Endothelial cell (in vitro differentiated cells): ENCODE results near the gene SNX27. TPM values are rescaled to one million over a fixed set of nuclear protein-coding genes. Genes with fewer than 3 reads are reported as not detected.

Experiments used
- DNase-seq: peaks from one replicate; pipeline ENCODE4 v3.0.0; 2021; ENCODE audit warnings: low spot score
- H3K27ac Mint-ChIP-seq: one replicate; pipeline ENCODE4 v1.8.0; 2021; ENCODE audit warnings: mixed read lengths, inconsistent platforms; ENCODE audit not compliant: unreplicated experiment
- H3K27me3 Mint-ChIP-seq: one replicate; pipeline ENCODE4 v1.8.0; 2021; ENCODE audit warnings: mild to moderate bottlenecking, moderate library complexity, mixed read lengths, inconsistent platforms; ENCODE audit not compliant: unreplicated experiment
- H3K36me3 Mint-ChIP-seq: one replicate; pipeline ENCODE4 v1.8.0; 2021; ENCODE audit warnings: mild to moderate bottlenecking, low read depth, mixed read lengths, inconsistent platforms; ENCODE audit not compliant: unreplicated experiment
- H3K4me1 Mint-ChIP-seq: one replicate; pipeline ENCODE4 v1.8.0; 2021; ENCODE audit warnings: mild to moderate bottlenecking, mixed read lengths, inconsistent platforms; ENCODE audit not compliant: unreplicated experiment
- H3K4me3 Mint-ChIP-seq: one replicate; pipeline ENCODE4 v1.8.0; 2021; ENCODE audit warnings: mild to moderate bottlenecking, mixed read lengths, inconsistent platforms; ENCODE audit not compliant: unreplicated experiment
- H3K9me3 Mint-ChIP-seq: one replicate; pipeline ENCODE4 v1.8.0; 2021; ENCODE audit warnings: mixed read lengths, inconsistent platforms; ENCODE audit not compliant: unreplicated experiment
- total RNA-seq: library from RNA; stranded (reverse); fragmentation: NEBNext Ultra II Directional; extraction: Animal tissue kit (Norgen Biotek cat#: 25700); gene quantifications from one replicate; pipeline ENCODE4 v1.2.1, GENCODE V29; 2021; ENCODE audit not compliant: unreplicated experiment
- TF ChIP-seq, protein P1 (sequence below): fragments of 200-600 bp; sonication (generic); IDR thresholded peaks from one replicate; pipeline ENCODE4 v1.5.0; 2021; ENCODE audit warnings: antibody characterized with exemption; ENCODE audit not compliant: unreplicated experiment

SNX27 gene
- total RNA-seq, 1 donor from 2014 or later: 28.9 TPM

DNA sequence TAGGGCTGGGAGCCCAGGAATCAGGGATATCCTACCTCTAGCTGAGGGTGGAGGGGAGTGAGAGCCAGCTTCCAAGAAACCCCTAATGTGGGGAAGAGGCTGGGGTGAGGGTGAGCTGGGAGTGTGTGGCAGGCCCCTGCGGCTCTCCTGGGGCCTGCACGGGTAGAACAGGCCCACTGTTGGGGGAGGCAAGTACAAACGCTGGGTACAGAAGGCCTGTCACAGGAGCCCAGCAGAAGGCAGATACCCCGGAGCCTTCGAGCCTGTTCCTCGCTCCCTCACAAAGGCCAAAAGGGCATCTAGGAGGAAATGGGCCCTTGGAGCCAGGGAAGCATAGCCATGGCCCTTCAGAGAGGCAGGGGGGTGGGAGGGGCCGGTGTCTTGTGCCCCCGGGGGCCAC is 91.1 kb downstream of the SNX27 start:
- Mint-ChIP-seq H3K27me3 (peaks cover 12% of the 10 kb centered on the region), H3K27ac (no peak overlapping the region), H3K9me3 (no peaks in the 10 kb centered on the region), H3K36me3 (peaks cover 11% of the 10 kb centered on the region), H3K4me3 (no peak overlapping the region), H3K4me1 (peaks cover 29% of the 10 kb centered on the region)
- TF ChIP-seq, protein P1, sequence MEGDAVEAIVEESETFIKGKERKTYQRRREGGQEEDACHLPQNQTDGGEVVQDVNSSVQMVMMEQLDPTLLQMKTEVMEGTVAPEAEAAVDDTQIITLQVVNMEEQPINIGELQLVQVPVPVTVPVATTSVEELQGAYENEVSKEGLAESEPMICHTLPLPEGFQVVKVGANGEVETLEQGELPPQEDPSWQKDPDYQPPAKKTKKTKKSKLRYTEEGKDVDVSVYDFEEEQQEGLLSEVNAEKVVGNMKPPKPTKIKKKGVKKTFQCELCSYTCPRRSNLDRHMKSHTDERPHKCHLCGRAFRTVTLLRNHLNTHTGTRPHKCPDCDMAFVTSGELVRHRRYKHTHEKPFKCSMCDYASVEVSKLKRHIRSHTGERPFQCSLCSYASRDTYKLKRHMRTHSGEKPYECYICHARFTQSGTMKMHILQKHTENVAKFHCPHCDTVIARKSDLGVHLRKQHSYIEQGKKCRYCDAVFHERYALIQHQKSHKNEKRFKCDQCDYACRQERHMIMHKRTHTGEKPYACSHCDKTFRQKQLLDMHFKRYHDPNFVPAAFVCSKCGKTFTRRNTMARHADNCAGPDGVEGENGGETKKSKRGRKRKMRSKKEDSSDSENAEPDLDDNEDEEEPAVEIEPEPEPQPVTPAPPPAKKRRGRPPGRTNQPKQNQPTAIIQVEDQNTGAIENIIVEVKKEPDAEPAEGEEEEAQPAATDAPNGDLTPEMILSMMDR: no peak
- DNase-seq: no peak

DNA sequence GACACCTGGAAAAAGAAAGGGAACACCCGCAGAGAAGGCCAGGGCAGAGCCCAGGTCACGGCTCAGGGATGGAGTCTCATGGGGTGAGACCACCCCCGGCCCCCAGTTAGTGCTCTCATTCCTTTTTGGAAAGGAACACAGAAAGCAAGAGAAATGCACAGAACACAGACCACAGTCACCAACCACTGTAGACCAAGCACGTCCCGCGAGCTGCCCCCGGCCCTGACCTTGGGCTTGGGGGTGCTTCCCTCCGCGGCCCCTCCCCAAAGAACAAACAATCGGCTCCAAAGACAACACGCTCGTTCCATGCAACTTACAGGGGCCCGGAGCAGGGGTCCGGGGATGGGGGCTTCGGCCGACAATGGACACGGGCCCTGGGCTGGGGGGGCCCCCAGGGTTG is 92.0 kb downstream of the SNX27 start:
- DNase-seq: no peak
- TF ChIP-seq, protein P1: no peak
- peak overlapping the region; percentile 62 for H3K27ac Mint-ChIP-seq
- peaks cover 11% of the 10 kb centered on the region for H3K36me3 Mint-ChIP-seq
- H3K27me3 Mint-ChIP-seq: peaks cover 12% of the 10 kb centered on the region
- no peaks in the 10 kb centered on the region for H3K9me3 Mint-ChIP-seq
- H3K4me3 Mint-ChIP-seq: peak overlapping the region; percentile 57
- peaks cover 29% of the 10 kb centered on the region for H3K4me1 Mint-ChIP-seq

DNA sequence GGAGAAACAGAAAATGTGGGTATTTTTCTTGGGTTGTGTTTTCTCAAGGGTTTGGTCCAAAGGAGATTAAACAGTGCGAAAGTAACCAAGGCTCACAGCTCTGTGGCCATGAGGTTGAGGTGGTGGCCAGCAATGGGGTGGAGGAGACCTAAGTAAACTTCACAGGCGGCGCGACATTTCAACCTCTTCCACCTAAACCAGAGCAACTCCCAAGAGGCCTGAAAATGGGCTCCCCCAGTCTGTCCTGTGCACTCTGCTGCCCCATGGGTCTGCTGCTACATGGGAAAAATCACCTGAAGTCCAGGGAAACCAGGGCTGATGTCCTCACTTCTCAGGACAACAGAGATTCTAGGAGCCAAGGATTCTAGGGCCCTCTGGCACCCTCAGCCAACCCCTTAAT is 92.4 kb downstream of the SNX27 start:
- Mint-ChIP-seq H3K27ac (no peak overlapping the region), H3K9me3 (no peaks in the 10 kb centered on the region), H3K4me3 (no peak overlapping the region), H3K4me1 (peaks cover 29% of the 10 kb centered on the region), H3K36me3 (peaks cover 11% of the 10 kb centered on the region), H3K27me3 (peaks cover 12% of the 10 kb centered on the region)
- TF ChIP-seq, protein P1: no peak
- DNase-seq: no peak

DNA sequence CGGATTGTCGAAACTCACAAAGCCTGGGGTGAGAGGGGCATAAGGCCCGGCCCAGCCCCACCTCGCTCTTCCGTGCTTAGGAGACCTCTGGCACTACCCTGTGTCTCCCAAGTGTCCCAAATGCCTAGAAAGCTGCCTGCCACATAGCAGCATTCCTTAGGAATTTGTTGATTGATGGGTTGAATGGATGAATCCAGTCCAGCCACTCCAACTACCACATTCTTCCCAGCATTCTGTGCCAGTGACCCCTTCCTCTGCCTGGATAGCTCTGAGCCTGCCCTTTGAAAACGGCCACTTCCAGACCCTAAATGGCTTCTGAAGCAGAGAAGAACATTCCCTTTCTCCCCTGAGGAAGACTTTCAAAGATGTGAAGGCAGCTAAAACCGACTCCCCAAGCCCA is 93.3 kb downstream of the SNX27 start:
- H3K9me3 Mint-ChIP-seq: no peaks in the 10 kb centered on the region
- peaks cover 7% of the 10 kb centered on the region for H3K36me3 Mint-ChIP-seq
- peak overlapping the region; percentile 6 for H3K27ac Mint-ChIP-seq
- peaks cover 29% of the 10 kb centered on the region for H3K4me1 Mint-ChIP-seq
- H3K4me3 Mint-ChIP-seq: no peak overlapping the region
- no peak for DNase-seq
- TF ChIP-seq, protein P1: no peak
- H3K27me3 Mint-ChIP-seq: peaks cover 12% of the 10 kb centered on the region

DNA sequence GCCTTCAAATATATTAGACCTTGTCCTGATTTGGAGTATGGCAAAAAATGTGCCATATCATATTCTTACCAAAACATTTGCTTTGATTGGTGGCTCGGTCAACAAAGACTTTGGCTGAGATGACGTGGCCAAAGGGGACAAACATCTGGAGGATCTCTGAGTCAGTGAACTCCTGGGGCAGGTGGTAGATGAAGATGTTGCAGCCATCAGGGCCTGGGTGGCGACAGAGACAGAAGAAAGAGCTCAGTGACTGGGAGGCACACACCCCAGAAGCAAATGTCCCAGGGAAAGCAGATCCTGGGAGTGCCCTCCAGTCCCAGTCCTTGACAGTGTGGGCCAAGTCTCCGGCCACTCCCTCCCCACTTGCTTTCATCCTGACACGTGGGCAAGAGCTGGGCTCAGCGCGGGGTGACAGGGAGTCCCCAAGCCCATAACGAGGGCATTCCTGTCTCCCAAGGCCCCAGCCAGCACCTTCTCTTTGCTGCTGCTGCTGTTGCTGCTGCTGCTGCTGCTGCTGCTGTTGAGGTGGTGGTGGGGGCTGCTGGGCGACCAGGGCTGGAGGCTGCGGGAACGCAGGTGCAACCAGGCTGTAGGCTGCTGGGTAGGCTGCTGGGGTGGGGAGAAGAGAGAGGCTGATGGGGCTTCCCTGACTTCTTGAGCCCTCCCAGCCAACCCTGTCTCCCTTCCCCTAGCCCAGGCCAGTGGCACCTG is 94.1 kb downstream of the SNX27 start:
- Mint-ChIP-seq H3K27me3 (peaks cover 12% of the 10 kb centered on the region), H3K27ac (peak overlapping the region; percentile 33)

More for the DNA sequence above, 94.1 kb downstream of the SNX27 start:
- H3K4me3 Mint-ChIP-seq: no peak overlapping the region
- peaks cover 29% of the 10 kb centered on the region for H3K4me1 Mint-ChIP-seq
- DNase-seq: no peak
- no peaks in the 10 kb centered on the region for H3K9me3 Mint-ChIP-seq
- peaks cover 2% of the 10 kb centered on the region for H3K36me3 Mint-ChIP-seq
- TF ChIP-seq, protein P1: no peak
